ENCODE measurements around the gene CD84.

- no peak for TF ChIP-seq CTCF (IDR thresholded peaks at IDR 0.05; ENCODE audit: insufficient read depth, low read length, poor library complexity, severe bottlenecking)
- TF ChIP-seq EZH2phosphoT487 (conservative IDR thresholded peaks at IDR 0.05; ENCODE audit: low read length), result no peak
These were observed 638 bp downstream of the CD84 start for GRCh38 chr1:160578525-160579191.
